Esophagus squamous epithelium (tissue), 5 donors: Measurements from ENCODE around the gene FAM83E. TPM values are rescaled to one million over a fixed set of nuclear protein-coding genes. Genes with fewer than 3 reads are reported as not detected.

Source experiments
- DNase-seq: peaks from one replicate; lab custom pipeline; 2025; lab: John Stamatoyannopoulos, UW
- H3K27ac ChIP-seq, 4 donors: fragments of 200-600 bp; sonication (generic); one replicate each; pipeline ENCODE4 v1.5.1; 2016 to 2019; ENCODE audit warnings: mild to moderate bottlenecking in 1 of 4
- H3K27me3 ChIP-seq, 4 donors: fragments of 200-600 bp; sonication (generic); 1 replicate in 3 of 4; 2 replicates in 1 of 4; pipeline versions ENCODE4 v1.5.1 to v1.6.0; 2017 to 2021; ENCODE audit warnings: antibody characterized with exemption in 1 of 4
- H3K36me3 ChIP-seq, 3 donors: fragments of 200-600 bp; sonication (generic); one replicate each; pipeline ENCODE4 v1.5.1; 2016 to 2019
- H3K4me1 ChIP-seq, 3 donors: fragments of 200-600 bp; sonication (generic); one replicate each; pipeline ENCODE4 v1.5.1; 2017 to 2019
- H3K4me3 ChIP-seq, 4 donors: fragments of 200-600 bp; sonication (generic); 1 replicate in 3 of 4; 2 replicates in 1 of 4; pipeline ENCODE4 v1.5.1; 2016 to 2019; ENCODE audit warnings: mild to moderate bottlenecking in 2 of 4, moderate library complexity in 1 of 4
- H3K9me3 ChIP-seq, 3 donors: fragments of 200-600 bp; sonication (generic); one replicate each; pipeline ENCODE4 v1.5.1; 2016 to 2019
- CTCF ChIP-seq, 6 experiments: fragments of 450-650 bp in 4 of 6; fragments of 200-600 bp in 2 of 6; sonication (generic) in 2 of 6; IDR thresholded peaks; one replicate each; pipeline ENCODE4 v1.5.1; 2016 to 2019; ENCODE audit warnings: antibody characterized with exemption in 6 of 6, mild to moderate bottlenecking in 4 of 6, moderate library complexity in 4 of 6
- POLR2A ChIP-seq, 4 donors: fragments of 450-650 bp; IDR thresholded peaks; one replicate each; pipeline ENCODE4 v1.6.1; 2017; ENCODE audit warnings: antibody characterized with exemption in 4 of 4, mild to moderate bottlenecking in 4 of 4, moderate library complexity in 3 of 4
- WGBS, 2 donors: methylation state at CpG; one replicate each; pipeline ENCODE4 v1.1.5; 2018; 5-methylcytosine and 5-hydroxymethylcytosine counted together
- intact Hi-C: fragments of 100-400 bp; cut with DNase I; formaldehyde crosslinking; loops from one replicate; pipeline ENCODE4 v1.15.0; 2022
- total RNA-seq, 4 donors: library from RNA; depleted of rRNA; stranded (reverse); fragments of >200 nt; gene quantifications; one replicate each; pipeline ENCODE4 v1.1.0, GENCODE V29; 2016
- donor health status: DM: yes; HTN: yes; CAD: no.

FAM83E gene
- total RNA-seq, 4 donors from 2014 or later, result 3.1 to 12.3 (median 8.6) TPM

- Histone ChIP-seq H3K9me3 (no peaks in the 10 kb centered on the region), H3K4me1 (peaks cover 41 to 90% (median 48%) of the 10 kb centered on the region in 3 donors), H3K36me3 (peaks cover 17 to 37% (median 24%) of the 10 kb centered on the region in 3 donors), H3K27ac (peak within 1 kb of the TSS; percentile 91 to 96 (median 94)), H3K27me3 (no peaks in the 10 kb centered on the region), H3K4me3 (peak within 1 kb of the TSS; percentile 75 to 96 (median 82))
- WGBS, 2 donors, result 0% methylated on average over 25 to 29 of the region's 69 CpGs
- TF ChIP-seq POLR2A (IDR thresholded peaks at IDR 0.05), result peak in 3 of 4 donors; percentile 85 to 92 (median 92)
- peak in 2 of 6 experiments; percentile 17 to 38 for TF ChIP-seq CTCF (IDR thresholded peaks at IDR 0.05)
- DNase-seq, result peak; percentile 89
- intact Hi-C loops, result no loop called here
Observed at GRCh38 chr19:48618916-48619691, 4.2 kb upstream of the FAM83E start, which contains the start of the genes RPL18 and SPHK2. RPL18 (minus strand) TSS chr19:48619178; CDS start chr19:48619143, 35 bp downstream. SPHK2 (plus strand) TSS chr19:48619506; CDS start chr19:48620515, 1,009 bp downstream.

- intact Hi-C loops, result no loop called here
Observed at GRCh38 chr19:48618278-48618915, 3.5 kb upstream of the FAM83E start.

GRCh38 chr19:48617146-48617937, 2.5 kb upstream of the FAM83E start:
- H3K36me3 ChIP-seq, result peaks cover 17 to 37% (median 24%) of the 10 kb centered on the region in 3 donors
- DNase-seq, result no peak
- intact Hi-C loops, result no loop called here
- H3K9me3 ChIP-seq, result no peaks in the 10 kb centered on the region
- H3K27ac ChIP-seq, result peak overlapping the region; percentile 91 to 96 (median 94)
- peaks cover 32 to 77% (median 37%) of the 10 kb centered on the region in 3 donors for H3K4me1 ChIP-seq
- H3K27me3 ChIP-seq, result no peaks in the 10 kb centered on the region
- TF ChIP-seq POLR2A (IDR thresholded peaks at IDR 0.05) (no peak), CTCF (IDR thresholded peaks at IDR 0.05) (no peak)
- H3K4me3 ChIP-seq, result peak overlapping the region; percentile 75 to 96 (median 82)
- 15 to 37% methylated on average over 3 to 5 of the region's 18 CpGs for WGBS, 2 donors

More at GRCh38 chr19:48618278-48618915, 3.5 kb upstream of the FAM83E start:
- H3K4me1 ChIP-seq, result peaks cover 36 to 88% (median 45%) of the 10 kb centered on the region in 3 donors
- H3K27ac ChIP-seq, result peak overlapping the region; percentile 91 to 96 (median 94)
- DNase-seq, result no peak
- H3K9me3 ChIP-seq, result no peaks in the 10 kb centered on the region
- TF ChIP-seq POLR2A (IDR thresholded peaks at IDR 0.05), result no peak
- no peak for TF ChIP-seq CTCF (IDR thresholded peaks at IDR 0.05)
- 1% methylated on average over 18 of the region's 18 CpGs for WGBS, 2 donors
- no peaks in the 10 kb centered on the region for H3K27me3 ChIP-seq
- peaks cover 17 to 37% (median 24%) of the 10 kb centered on the region in 3 donors for H3K36me3 ChIP-seq
- H3K4me3 ChIP-seq, result peak overlapping the region; percentile 75 to 96 (median 82)

GRCh38 chr19:48616491-48617056, 1.7 kb upstream of the FAM83E start:
- intact Hi-C loops, result no loop called here
- DNase-seq, result no peak

More at GRCh38 chr19:48616491-48617056, 1.7 kb upstream of the FAM83E start:
- peak overlapping the region; percentile 75 to 96 (median 82) for H3K4me3 ChIP-seq
- WGBS, 2 donors, result 20 to 30% methylated on average over 4 to 7 of the region's 12 CpGs
- TF ChIP-seq POLR2A (IDR thresholded peaks at IDR 0.05) (no peak), CTCF (IDR thresholded peaks at IDR 0.05) (no peak)
- H3K36me3 ChIP-seq, result peaks cover 17 to 35% (median 24%) of the 10 kb centered on the region in 3 donors
- peak overlapping the region; percentile 91 to 96 (median 94) for H3K27ac ChIP-seq
- H3K27me3 ChIP-seq, result no peaks in the 10 kb centered on the region
- peaks cover 32 to 69% (median 36%) of the 10 kb centered on the region in 3 donors for H3K4me1 ChIP-seq
- H3K9me3 ChIP-seq, result no peaks in the 10 kb centered on the region
